Memory B cell (primary cell): ENCODE measurements around the gene COL25A1.
"Not testable (repeated sequence)": the region's sequence is repeated elsewhere in the genome, so short reads cannot be mapped to it uniquely, and the experiment has no call there.

Experiments
- ATAC-seq: fragments of 150-1000 bp; cut with Tn5 transposase; 2 replicates; pipeline ENCODE4 v1.10.0; 2021; ENCODE audit warnings: low read depth, mild to moderate bottlenecking, moderate library complexity
- DNase-seq, 2 donors: peaks; one replicate each; pipeline ENCODE4 v3.0.0; 2022; ENCODE audit warnings: low spot score in 2 of 2
- H3K27ac Mint-ChIP-seq: one replicate; pipeline ENCODE4 v1.8.0; 2022; ENCODE audit warnings: mild to moderate bottlenecking, moderate library complexity, mixed read lengths
- H3K27me3 Mint-ChIP-seq: one replicate; pipeline ENCODE4 v1.8.0; 2022; ENCODE audit warnings: mixed read lengths
- H3K36me3 Mint-ChIP-seq: one replicate; pipeline ENCODE4 v1.8.0; 2022; ENCODE audit warnings: mild to moderate bottlenecking, mixed read lengths
- H3K4me1 Mint-ChIP-seq: one replicate; pipeline ENCODE4 v1.8.0; 2022; ENCODE audit warnings: mixed read lengths
- H3K4me3 Mint-ChIP-seq: one replicate; pipeline ENCODE4 v1.8.0; 2022; ENCODE audit warnings: mild to moderate bottlenecking, moderate library complexity, mixed read lengths
- H3K9me3 Mint-ChIP-seq: one replicate; pipeline ENCODE4 v1.8.0; 2022; ENCODE audit warnings: mixed read lengths

Gene COL25A1

GRCh38 chr4:108947526-108947925 lies 354.9 kb downstream of the COL25A1 start:
- H3K9me3 Mint-ChIP-seq, result no peaks in the 10 kb centered on the region
- peaks cover 2% of the 10 kb centered on the region for H3K27me3 Mint-ChIP-seq
- H3K4me1 Mint-ChIP-seq, result no peaks in the 10 kb centered on the region
- no peak for ATAC-seq
- H3K4me3 Mint-ChIP-seq, result no peak overlapping the region
- no peak overlapping the region for H3K27ac Mint-ChIP-seq
- no peak for DNase-seq
- H3K36me3 Mint-ChIP-seq, result no peaks in the 10 kb centered on the region

GRCh38 chr4:108946237-108946636 lies 356.2 kb downstream of the COL25A1 start:
- Mint-ChIP-seq H3K9me3 (no peaks in the 10 kb centered on the region), H3K4me1 (no peaks in the 10 kb centered on the region), H3K27ac (no peak overlapping the region), H3K27me3 (peaks cover 2% of the 10 kb centered on the region), H3K4me3 (no peak overlapping the region), H3K36me3 (no peaks in the 10 kb centered on the region)
- ATAC-seq (no peak), DNase-seq (no peak)

GRCh38 chr4:108943976-108944591 lies 358.4 kb downstream of the COL25A1 start:
- H3K4me3 Mint-ChIP-seq, result no peak overlapping the region
- no peaks in the 10 kb centered on the region for H3K36me3 Mint-ChIP-seq
- no peaks in the 10 kb centered on the region for H3K4me1 Mint-ChIP-seq
- H3K9me3 Mint-ChIP-seq, result no peaks in the 10 kb centered on the region
- H3K27ac Mint-ChIP-seq, result no peak overlapping the region
- H3K27me3 Mint-ChIP-seq, result no peaks in the 10 kb centered on the region
- no peak for DNase-seq
- no peak for ATAC-seq

GRCh38 chr4:108943371-108943770 lies 359.1 kb downstream of the COL25A1 start:
- ATAC-seq, result no peak
- Mint-ChIP-seq H3K36me3 (no peaks in the 10 kb centered on the region), H3K27ac (no peak overlapping the region), H3K27me3 (no peaks in the 10 kb centered on the region), H3K4me3 (no peak overlapping the region), H3K4me1 (no peaks in the 10 kb centered on the region), H3K9me3 (no peaks in the 10 kb centered on the region)
- DNase-seq, result no peak

- no peaks in the 10 kb centered on the region for H3K27me3 Mint-ChIP-seq
- H3K9me3 Mint-ChIP-seq, result no peaks in the 10 kb centered on the region
- no peak overlapping the region for H3K4me3 Mint-ChIP-seq
- no peaks in the 10 kb centered on the region for H3K36me3 Mint-ChIP-seq
- DNase-seq, result no peak
- no peaks in the 10 kb centered on the region for H3K4me1 Mint-ChIP-seq
- ATAC-seq, result no peak
- H3K27ac Mint-ChIP-seq, result no peak overlapping the region
These were observed 360.5 kb downstream of the COL25A1 start for GRCh38 chr4:108941904-108942430.

- Mint-ChIP-seq H3K27me3 (no peaks in the 10 kb centered on the region), H3K4me1 (no peaks in the 10 kb centered on the region), H3K27ac (no peak overlapping the region), H3K4me3 (no peak overlapping the region), H3K9me3 (no peaks in the 10 kb centered on the region), H3K36me3 (no peaks in the 10 kb centered on the region)
- DNase-seq, result no peak
- ATAC-seq, result no peak
These were observed 361.8 kb downstream of the COL25A1 start for GRCh38 chr4:108940634-108941033.

- no peaks in the 10 kb centered on the region for H3K36me3 Mint-ChIP-seq
- no peaks in the 10 kb centered on the region for H3K4me1 Mint-ChIP-seq
- ATAC-seq (no peak), DNase-seq (no peak)
- H3K27ac Mint-ChIP-seq, result no peak overlapping the region
- H3K4me3 Mint-ChIP-seq, result no peak overlapping the region
- no peaks in the 10 kb centered on the region for H3K9me3 Mint-ChIP-seq
- H3K27me3 Mint-ChIP-seq, result no peaks in the 10 kb centered on the region
These were observed 362.3 kb downstream of the COL25A1 start for GRCh38 chr4:108940149-108940548.

- ATAC-seq (no peak), DNase-seq (no peak)
- H3K36me3 Mint-ChIP-seq, result no peaks in the 10 kb centered on the region
- no peak overlapping the region for H3K4me3 Mint-ChIP-seq
- no peaks in the 10 kb centered on the region for H3K4me1 Mint-ChIP-seq
- H3K9me3 Mint-ChIP-seq, result peaks cover 3% of the 10 kb centered on the region
- H3K27me3 Mint-ChIP-seq, result no peaks in the 10 kb centered on the region
- H3K27ac Mint-ChIP-seq, result no peak overlapping the region
These were observed 365.4 kb downstream of the COL25A1 start for GRCh38 chr4:108937066-108937465.

- ATAC-seq, H3K4me3 Mint-ChIP-seq, H3K27ac Mint-ChIP-seq, H3K36me3 Mint-ChIP-seq, DNase-seq, H3K27me3 Mint-ChIP-seq, H3K9me3 Mint-ChIP-seq, H3K4me1 Mint-ChIP-seq: not testable (repeated sequence)
These were observed 368.5 kb downstream of the COL25A1 start for GRCh38 chr4:108933925-108934324.

GRCh38 chr4:108933046-108933445 lies 369.4 kb downstream of the COL25A1 start:
- peaks cover 3% of the 10 kb centered on the region for H3K9me3 Mint-ChIP-seq
- H3K4me3 Mint-ChIP-seq, result no peak overlapping the region
- no peak overlapping the region for H3K27ac Mint-ChIP-seq
- ATAC-seq (no peak), DNase-seq (no peak)
- no peaks in the 10 kb centered on the region for H3K4me1 Mint-ChIP-seq
- no peaks in the 10 kb centered on the region for H3K27me3 Mint-ChIP-seq
- no peaks in the 10 kb centered on the region for H3K36me3 Mint-ChIP-seq

- Mint-ChIP-seq H3K4me1 (no peaks in the 10 kb centered on the region), H3K36me3 (no peaks in the 10 kb centered on the region), H3K9me3 (peaks cover 3% of the 10 kb centered on the region), H3K27me3 (no peaks in the 10 kb centered on the region), H3K4me3 (no peak overlapping the region), H3K27ac (no peak overlapping the region)
- no peak for DNase-seq
- no peak for ATAC-seq
These were observed 370.5 kb downstream of the COL25A1 start for GRCh38 chr4:108931926-108932325.

GRCh38 chr4:108930186-108930585 lies 372.3 kb downstream of the COL25A1 start:
- Mint-ChIP-seq H3K27ac (no peak overlapping the region), H3K4me3 (no peak overlapping the region), H3K9me3 (peaks cover 3% of the 10 kb centered on the region), H3K27me3 (no peaks in the 10 kb centered on the region), H3K4me1 (no peaks in the 10 kb centered on the region), H3K36me3 (no peaks in the 10 kb centered on the region)
- DNase-seq (no peak), ATAC-seq (no peak)

- no peak for DNase-seq
- H3K27me3 Mint-ChIP-seq, result no peaks in the 10 kb centered on the region
These were observed 375.7 kb downstream of the COL25A1 start for GRCh38 chr4:108926781-108927180.

GRCh38 chr4:108926061-108926460 lies 376.4 kb downstream of the COL25A1 start:
- Mint-ChIP-seq H3K4me1 (no peaks in the 10 kb centered on the region), H3K36me3 (no peaks in the 10 kb centered on the region), H3K27ac (no peak overlapping the region), H3K4me3 (no peak overlapping the region), H3K9me3 (no peaks in the 10 kb centered on the region), H3K27me3 (no peaks in the 10 kb centered on the region)
- DNase-seq (no peak), ATAC-seq (no peak)

More at GRCh38 chr4:108926781-108927180, 375.7 kb downstream of the COL25A1 start:
- H3K4me3 Mint-ChIP-seq, result no peak overlapping the region
- no peak overlapping the region for H3K27ac Mint-ChIP-seq
- ATAC-seq, result no peak
- H3K36me3 Mint-ChIP-seq, result no peaks in the 10 kb centered on the region
- no peaks in the 10 kb centered on the region for H3K9me3 Mint-ChIP-seq
- no peaks in the 10 kb centered on the region for H3K4me1 Mint-ChIP-seq

GRCh38 chr4:108922191-108922590 lies 380.3 kb downstream of the COL25A1 start:
- Mint-ChIP-seq H3K27me3 (no peaks in the 10 kb centered on the region), H3K36me3 (no peaks in the 10 kb centered on the region), H3K27ac (no peak overlapping the region), H3K4me3 (no peak overlapping the region), H3K9me3 (no peaks in the 10 kb centered on the region), H3K4me1 (no peaks in the 10 kb centered on the region)
- no peak for DNase-seq
- ATAC-seq, result no peak
